Brain microvascular endothelial cell (primary cell): Measurements from ENCODE around the gene DIS3L2.

ENCODE experiments used
- DNase-seq: peaks from one replicate; pipeline ENCODE4 v3.0.0-alpha.2; 2020
- H3K27ac ChIP-seq: fragments of 250-450 bp; sonication (Bioruptor Pico); 2 replicates; pipeline ENCODE4 v1.5.1; 2020; ENCODE audit warnings: mild to moderate bottlenecking, moderate library complexity
- H3K27me3 ChIP-seq: fragments of 250-450 bp; sonication (Bioruptor Pico); replicated peaks from 2 replicates; pipeline ENCODE4 v1.5.1; 2020; ENCODE audit warnings: mild to moderate bottlenecking
- H3K36me3 ChIP-seq: fragments of 250-450 bp; sonication (Bioruptor Pico); replicated peaks from 2 replicates; pipeline ENCODE4 v1.5.1; 2020; ENCODE audit warnings: mild to moderate bottlenecking
- H3K4me3 ChIP-seq: 2 replicates; pipeline ENCODE4 v1.5.1; 2011; ENCODE audit warnings: low read depth, mild to moderate bottlenecking, control low read depth, low read length, moderate library complexity
- CTCF ChIP-seq: IDR thresholded peaks from 2 replicates; pipeline ENCODE4 v1.5.1; 2011; ENCODE audit warnings: low read depth, mild to moderate bottlenecking, moderate library complexity, low read length, control low read depth, inconsistent platforms; ENCODE audit errors: missing control alignments
- in situ Hi-C: cut with HindIII; loops from 2 replicates; pipeline ENCODE4 v1.10.0; 2017; ENCODE audit warnings: low sequenced_read_pairs, low pct_ligation_motif_present

DIS3L2 gene

GRCh38 chr2:231970461-231970860, 8.9 kb downstream of the DIS3L2 start:
- TF ChIP-seq CTCF: no peak
- no peaks in the 10 kb centered on the region for H3K27me3 ChIP-seq
- no peak for DNase-seq
- no peak overlapping the region for H3K27ac ChIP-seq
- in situ Hi-C loops: no loop called here
- H3K4me3 ChIP-seq: no peak overlapping the region
- no peaks in the 10 kb centered on the region for H3K36me3 ChIP-seq

DNA sequence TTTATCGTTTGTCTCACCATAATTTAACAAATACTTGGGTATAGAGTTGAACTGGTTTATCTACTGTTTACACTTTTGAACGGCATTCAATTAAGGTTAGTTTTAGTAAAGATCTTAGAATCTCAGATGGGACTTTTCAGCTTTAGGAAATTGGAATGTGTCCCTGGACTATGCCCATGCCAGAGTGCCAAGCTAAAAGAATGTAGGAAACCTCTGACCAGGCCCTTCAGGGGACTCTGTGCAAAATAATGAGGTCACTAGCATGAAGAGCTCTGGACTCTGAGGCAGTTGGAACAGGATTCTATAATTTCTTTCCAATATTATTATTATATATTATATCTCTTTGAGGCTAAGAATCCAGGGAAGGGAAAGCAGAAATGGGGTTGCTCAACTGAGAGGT, 13.5 kb downstream of the DIS3L2 start:
- DNase-seq: no peak
- no peak for TF ChIP-seq CTCF
- no peaks in the 10 kb centered on the region for H3K36me3 ChIP-seq
- no peak overlapping the region for H3K27ac ChIP-seq
- H3K4me3 ChIP-seq: no peak overlapping the region
- H3K27me3 ChIP-seq: no peaks in the 10 kb centered on the region
- in situ Hi-C loops: no loop called here

DNA sequence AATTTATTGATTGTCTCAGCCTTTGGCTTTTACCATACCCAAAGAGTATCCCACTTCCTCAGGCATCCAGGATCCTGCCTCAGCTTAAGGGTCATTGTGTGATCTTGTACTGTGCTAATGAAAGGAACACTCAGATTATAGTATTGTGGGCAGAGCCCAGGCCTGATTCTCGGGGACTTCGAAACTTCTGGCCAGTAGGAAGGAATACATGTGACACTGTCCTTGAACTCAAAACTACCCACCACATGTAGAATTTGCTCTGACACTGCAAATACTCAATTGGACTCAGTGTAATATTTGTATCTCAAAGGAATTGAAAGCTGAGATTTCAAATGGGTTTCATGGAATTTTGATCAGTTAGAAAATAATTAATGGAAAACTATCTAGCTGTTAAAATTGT, 15.9 kb downstream of the DIS3L2 start:
- in situ Hi-C loops: no loop called here

DNA sequence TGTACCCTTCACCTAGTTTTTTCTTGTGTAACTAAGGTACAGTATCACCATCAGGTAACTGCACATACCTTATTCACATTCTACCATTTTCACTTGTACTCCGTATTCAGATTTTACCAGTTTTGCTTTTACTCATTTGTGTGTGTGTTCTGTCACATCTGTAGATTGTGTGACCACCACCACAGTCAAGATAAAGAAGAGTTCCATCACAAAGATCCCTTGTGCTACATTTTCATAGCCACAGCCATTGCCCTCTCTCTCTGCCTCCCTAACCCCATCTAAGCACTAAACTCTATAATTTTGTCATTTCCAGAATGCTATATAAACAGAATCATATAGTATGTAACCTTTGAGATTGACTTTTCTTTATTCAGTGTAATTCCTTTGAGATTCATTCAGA, 23.5 kb downstream of the DIS3L2 start:
- Histone ChIP-seq H3K27ac (no peak overlapping the region), H3K4me3 (no peak overlapping the region), H3K27me3 (no peaks in the 10 kb centered on the region), H3K36me3 (no peaks in the 10 kb centered on the region)
- in situ Hi-C loops: no loop called here
- no peak for DNase-seq
- TF ChIP-seq CTCF: no peak

More for the DNA sequence above, 15.9 kb downstream of the DIS3L2 start:
- no peak for DNase-seq
- TF ChIP-seq CTCF: no peak
- no peak overlapping the region for H3K27ac ChIP-seq
- no peaks in the 10 kb centered on the region for H3K27me3 ChIP-seq
- H3K4me3 ChIP-seq: no peak overlapping the region
- no peaks in the 10 kb centered on the region for H3K36me3 ChIP-seq

- Histone ChIP-seq H3K4me3 (no peak overlapping the region), H3K27ac (no peak overlapping the region), H3K27me3 (no peaks in the 10 kb centered on the region), H3K36me3 (no peaks in the 10 kb centered on the region)
- TF ChIP-seq CTCF: no peak
- DNase-seq: no peak
- in situ Hi-C loops: no loop called here
Observed at GRCh38 chr2:231985823-231986261, 24.3 kb downstream of the DIS3L2 start.

GRCh38 chr2:231987124-231987727, 25.7 kb downstream of the DIS3L2 start:
- DNase-seq: no peak
- no peak overlapping the region for H3K27ac ChIP-seq
- no peak for TF ChIP-seq CTCF

More at GRCh38 chr2:231987124-231987727, 25.7 kb downstream of the DIS3L2 start:
- Histone ChIP-seq H3K27me3 (no peaks in the 10 kb centered on the region), H3K4me3 (no peak overlapping the region), H3K36me3 (no peaks in the 10 kb centered on the region)
- in situ Hi-C loops: no loop called here
